ENCODE results near the gene FLT3LG.
A peak's percentile ranks its signal among the peaks of the same experiment; 100 is the strongest.

Gene FLT3LG

GRCh38 chr19:49512970-49513745 lies 39.1 kb downstream of the FLT3LG start:
- no peak for DNase-seq (ENCODE audit: low spot score)

GRCh38 chr19:49513746-49514118 lies 39.7 kb downstream of the FLT3LG start:
- no peak for DNase-seq (ENCODE audit: low spot score)

- DNase-seq (ENCODE audit: low spot score): no peak
Observed at GRCh38 chr19:49514151-49514550, 40.1 kb downstream of the FLT3LG start.

- peak; percentile 73 for DNase-seq (ENCODE audit: low spot score)
Observed at GRCh38 chr19:49515767-49516166, 41.8 kb downstream of the FLT3LG start.

- DNase-seq (ENCODE audit: low spot score): no peak
Observed at GRCh38 chr19:49518033-49518432, 44.0 kb downstream of the FLT3LG start.

GRCh38 chr19:49520705-49521319 lies 46.8 kb downstream of the FLT3LG start:
- peak; percentile 41 for DNase-seq (ENCODE audit: low spot score)

- DNase-seq (ENCODE audit: low spot score): no peak
Observed at GRCh38 chr19:49524812-49525455, 50.9 kb downstream of the FLT3LG start.

- DNase-seq (ENCODE audit: low spot score): no peak
Observed at GRCh38 chr19:49528211-49528771, 54.3 kb downstream of the FLT3LG start.

GRCh38 chr19:49530708-49531107 lies 56.7 kb downstream of the FLT3LG start:
- no peak for DNase-seq (ENCODE audit: low spot score)

- DNase-seq (ENCODE audit: low spot score): no peak
Observed at GRCh38 chr19:49533551-49534488, 59.8 kb downstream of the FLT3LG start.

GRCh38 chr19:49534632-49535385 lies 60.8 kb downstream of the FLT3LG start:
- DNase-seq (ENCODE audit: low spot score): no peak

Data from pons (tissue), 1 donor.